ENCODE results near the gene DLX3. TPM values are rescaled to one million over a fixed set of nuclear protein-coding genes. Genes with fewer than 3 reads are reported as not detected.

The DLX3 gene
- total and polyA plus RNA-seq, 2 of the 8 experiments (the other 6 are each of a cell fraction or from before 2014, with no cell fraction given) = 0.15 to 0.20 TPM

DNA sequence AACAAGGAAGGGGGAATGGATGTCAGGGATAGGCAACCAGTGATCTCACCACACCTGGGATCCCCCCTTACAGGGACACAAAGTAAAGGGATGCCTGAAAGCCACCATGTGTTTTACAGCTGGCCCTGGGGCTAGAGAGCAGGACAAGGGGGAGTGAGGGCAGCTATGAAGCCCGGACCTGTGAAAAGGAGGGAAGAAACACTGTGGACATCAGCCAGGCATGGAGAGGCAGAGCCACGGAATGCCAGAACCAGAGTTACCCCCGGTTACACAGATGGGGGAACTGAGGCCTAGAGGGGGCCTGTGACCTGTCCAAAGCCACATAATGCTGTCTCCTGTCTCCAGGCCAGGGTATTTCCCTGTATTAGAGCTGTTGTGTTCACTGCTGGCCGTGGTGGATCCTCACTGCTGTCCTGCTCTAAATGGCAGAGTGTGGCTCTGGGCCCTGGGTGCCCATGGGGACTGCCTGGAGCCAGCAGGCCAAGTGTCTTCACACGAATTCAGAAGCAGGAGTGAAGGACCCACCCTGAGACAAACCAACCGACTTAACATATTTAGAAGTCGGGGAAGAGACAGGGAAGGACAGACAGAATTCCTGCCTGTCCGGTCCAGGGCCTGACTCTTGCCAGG lies 31.1 kb upstream of the DLX3 start:
- Histone ChIP-seq H3K27ac (ENCODE audit: low read depth, low read length) (no peak overlapping the region), H3K79me1 (ENCODE audit: low read depth, low read length) (no peaks in the 10 kb centered on the region), H3K79me2 (ENCODE audit: control insufficient read depth in 1 of 2, insufficient read depth in 2 of 2, low read length in 2 of 2) (no peaks in the 10 kb centered on the region), H3K27me3 (replicated peaks in 1 of 4; ENCODE audit: control insufficient read depth in 3 of 4, extremely low read depth in 1 of 4, insufficient read depth in 3 of 4, low read length in 3 of 4) (0 out of 7 replicates have a peak, but pooled peaks cover 0 to 5% (median 0%) of the 10 kb centered on the region in 4 experiments), H2AK5ac (ENCODE audit: low read depth, low read length) (no peak overlapping the region), H2BK120ac (replicated peaks; ENCODE audit: low read depth, low read length) (no peak overlapping the region), H2BK20ac (ENCODE audit: low read length) (no peak overlapping the region), H3K18ac (ENCODE audit: extremely low read depth, low read length) (no peak overlapping the region), H4K8ac (ENCODE audit: extremely low read depth, insufficient read depth, low read length) (no peak overlapping the region; the same call in 1 of the 2 replicates), H3K14ac (ENCODE audit: insufficient read length) (no peak overlapping the region), H3K23me2 (ENCODE audit: low read depth, low read length) (no peaks in the 10 kb centered on the region; the same call in 1 of the 2 replicates), H3K4me1 (replicated peaks in 1 of 4; ENCODE audit: control insufficient read depth in 3 of 4, insufficient read depth in 4 of 4, low read length in 3 of 4) (peaks cover 0 to 20% (median 14%) of the 10 kb centered on the region in 4 experiments; a peak in 6 of 7 replicates), H2BK12ac (ENCODE audit: low read depth, low read length) (peak overlapping the region; percentile 6; the same call in 1 of the 2 replicates), H2BK15ac (ENCODE audit: low read length) (no peak overlapping the region), H3K4me3 (ENCODE audit: extremely low read depth in 1 of 4, insufficient read depth in 2 of 4, low read depth in 3 of 4, low read length in 4 of 4) (no peak overlapping the region), H3K9me3 (ENCODE audit: insufficient read depth in 2 of 2, low read depth in 1 of 2, low read length in 1 of 2) (peaks cover 5 to 18% of the 10 kb centered on the region in 2 experiments; a peak in 3 of 4 replicates), H2BK5ac (ENCODE audit: low read depth, low read length) (no peak overlapping the region), H3K23ac (ENCODE audit: insufficient read length) (no peak overlapping the region), H4K91ac (replicated peaks; ENCODE audit: insufficient read length, low read length) (no peak overlapping the region), H3K36me3 (ENCODE audit: control insufficient read depth in 2 of 4, insufficient read depth in 4 of 4, low read length in 3 of 4) (no peaks in the 10 kb centered on the region), H2AFZ (ENCODE audit: low read length) (0 out of 2 replicates have a peak overlapping the region, but pooled peaks have one; percentile 61), H3K56ac (replicated peaks; ENCODE audit: insufficient read length, low read depth, low read length) (no peak overlapping the region), H4K20me1 (replicated peaks in 1 of 2; ENCODE audit: control insufficient read depth in 1 of 2, insufficient read depth in 2 of 2, low read length in 2 of 2) (peaks cover 0 to 2% of the 10 kb centered on the region in 2 experiments), H3K9ac (replicated peaks in 1 of 4; ENCODE audit: extremely low read depth in 1 of 4, low read depth in 3 of 4, low read length in 3 of 4) (no peak overlapping the region), H4K5ac (ENCODE audit: insufficient read length, low read depth, low read length) (no peak overlapping the region), H3K4me2 (ENCODE audit: insufficient read depth in 1 of 2, low read depth in 2 of 2, low read length in 2 of 2) (no peak overlapping the region), H3K4ac (replicated peaks; ENCODE audit: insufficient read length, low read depth, low read length) (no peak overlapping the region)
- 77% methylated on average over 8 of the region's 8 CpGs; no CpG with 5 or more reads in 1 of the 2 experiments for WGBS, 2 experiments (ENCODE audit: extremely low coverage in 1 of 2, insufficient coverage in 1 of 2, insufficient read length in 1 of 2, insufficient replicate concordance in 2 of 2, low coverage in 1 of 2, low lambda C conversion rate in 2 of 2, missing lambda C conversion rate in 1 of 2)
- ChIA-PET POLR2A (ENCODE audit: partially characterized antibody) (interaction anchor here (0.6 to 2.7 kb wide), 2 partner anchors 16 to 61 kb away, joined by 3 to 7 read pairs; no protein-coding TSS in a partner anchor), CTCF (ENCODE audit: partially characterized antibody) (interaction anchor here (0.6 to 9.1 kb wide), 26 partner anchors 9 to 446 kb away, joined by 3 to 158 read pairs (median 5); partner anchors contain the start of genes ITGA3 and PDK2)
- no peak for FAIRE-seq
- DNase-seq (ENCODE audit: low read depth in 1 of 2, low spot score in 2 of 2) = no peak
